K562 (cell line): Measurements from ENCODE around the gene ZNF785. TPM values are rescaled to one million over a fixed set of nuclear protein-coding genes. Genes with fewer than 3 reads are reported as not detected.

ENCODE experiments used
- ATF3 ChIP-seq, 2 experiments: fragments of 450-650 bp in 1 of 2; sonication (generic) in 1 of 2; formaldehyde crosslinking in 1 of 2; IDR thresholded peaks in 1 of 2; conservative IDR thresholded peaks in 1 of 2; 2 replicates each; pipeline versions ENCODE4 v1.6.1 to v1.8.1; 2016 to 2023; ENCODE audit warnings: mild to moderate bottlenecking in 2 of 2, moderate library complexity in 2 of 2, inconsistent platforms in 1 of 2, missing genetic modification reagents in 1 of 2
- BHLHE40 ChIP-seq: IDR thresholded peaks from 2 replicates; pipeline ENCODE4 v1.6.1; 2011; ENCODE audit warnings: low read length, improper control_type of control experiment
- DPF2 ChIP-seq: fragments of 450-650 bp; IDR thresholded peaks from 2 replicates; pipeline ENCODE4 v1.6.1; 2016
- E4F1 ChIP-seq: fragments of 250-450 bp; sonication (Bioruptor Pico); IDR thresholded peaks from 2 replicates; pipeline ENCODE4 v1.5.0; 2021; ENCODE audit warnings: mild to moderate bottlenecking, borderline replicate concordance
- ETS2 ChIP-seq: IDR thresholded peaks from 2 replicates; pipeline ENCODE4 v1.6.1; 2016; ENCODE audit warnings: borderline replicate concordance, missing genetic modification characterization, mild to moderate bottlenecking, moderate library complexity, missing compliant biosample characterization; ENCODE audit not compliant: poor library complexity, severe bottlenecking
- FOXJ2 ChIP-seq: fragments of 200-800 bp; sonication (Bioruptor generic); IDR thresholded peaks from 2 replicates; pipeline ENCODE4 v1.6.1; 2016; ENCODE audit warnings: missing genetic modification characterization, missing compliant biosample characterization
- HBP1 ChIP-seq: fragments of 450-650 bp; formaldehyde crosslinking; IDR thresholded peaks from 2 replicates; pipeline ENCODE4 v1.4.0; 2022; ENCODE audit warnings: missing genetic modification characterization
- HNRNPL ChIP-seq: fragments of 200-400 bp; formaldehyde crosslinking; IDR thresholded peaks from 2 replicates; pipeline ENCODE4 v1.6.1; 2017; ENCODE audit warnings: low read depth, mild to moderate bottlenecking, low read length
- POLR2AphosphoS5 ChIP-seq: IDR thresholded peaks from 2 replicates; pipeline ENCODE4 v1.6.1; 2011; ENCODE audit warnings: mild to moderate bottlenecking, low read depth, low read length, moderate library complexity; ENCODE audit not compliant: control insufficient read depth, insufficient read depth
- RBBP5 ChIP-seq: fragments of 200-600 bp; sonication (generic); IDR thresholded peaks from 2 replicates; pipeline ENCODE4 v1.6.1; 2012; ENCODE audit warnings: borderline replicate concordance, mild to moderate bottlenecking, low read length, control low read depth, inconsistent platforms; ENCODE audit not compliant: insufficient read depth, poor library complexity, severe bottlenecking
- TFAP4 ChIP-seq: sonication (generic); formaldehyde crosslinking; IDR thresholded peaks from 2 replicates; pipeline ENCODE4 v1.8.0; 2022; ENCODE audit warnings: missing genetic modification reagents, mild to moderate bottlenecking, moderate library complexity, borderline replicate concordance
- ZNF224 ChIP-seq: sonication (generic); formaldehyde crosslinking; IDR thresholded peaks from 2 replicates; pipeline ENCODE4 v1.8.0; 2022; ENCODE audit warnings: mild to moderate bottlenecking, missing genetic modification reagents
- ZNF239 ChIP-seq: fragments of 250-450 bp; sonication (Bioruptor Pico); IDR thresholded peaks from 2 replicates; pipeline ENCODE4 v1.4.0; 2020; ENCODE audit warnings: mild to moderate bottlenecking
- ZNF592 ChIP-seq: fragments of 450-650 bp; IDR thresholded peaks from 2 replicates; pipeline ENCODE4 v1.6.1; 2017; ENCODE audit warnings: antibody characterized with exemption, mild to moderate bottlenecking
- ZNF785 ChIP-seq: fragments of 250-450 bp; sonication (Bioruptor Pico); IDR thresholded peaks from 2 replicates; pipeline ENCODE4 v1.4.0; 2020; ENCODE audit warnings: mild to moderate bottlenecking
- polyA plus RNA-seq, 8 experiments: library from polyadenylated mRNA; depleted of rRNA in 4 of 8; stranded (reverse) in 5 of 8; unstranded in 3 of 8; fragments of >200 nt; fragmentation: Nextera tagmentation in 2 of 8; fragmentation: Illumina TruSeq in 1 of 8; extraction: Ambion mirVana in 2 of 8; extraction: Trizol in 1 of 8; gene quantifications; 2 replicates each; pipeline versions ENCODE4 v1.2.1 to v1.2.3, GENCODE V29; 2011 to 2014; ENCODE audit warnings: inconsistent platforms in 1 of 8, missing spikeins in 1 of 8
- total RNA-seq, 7 experiments: library from RNA; depleted of rRNA in 6 of 7; stranded (reverse); fragments of >200 nt in 6 of 7; fragmentation: Illumina TruSeq in 2 of 7; extraction: Trizol in 2 of 7; gene quantifications; 2 replicates each; pipeline versions ENCODE4 v1.2.1 to v1.2.3, GENCODE V29; 2011 to 2021; ENCODE audit warnings: low replicate concordance in 1 of 7

ZNF785 gene
- total and polyA plus RNA-seq, 9 of the 15 experiments (the other 6 are each of a cell fraction or from before 2014, with no cell fraction given) = 0.64 to 11.0 (median 6.4) TPM

GRCh38 chr16:30557957-30558788 lies 27.3 kb downstream of the ZNF785 start, which contains the start of gene ZNF764 (continued):
- TF ChIP-seq ZNF592 = peak; percentile 12
- TF ChIP-seq E4F1 (CRISPR knock-in tag) = no peak
- TF ChIP-seq ETS2 = no peak
- TF ChIP-seq ZNF785 (CRISPR knock-in tag) = no peak
- TF ChIP-seq BHLHE40 = peak; percentile 30; the same call in 1 of the 2 replicates
- TF ChIP-seq HBP1 (CRISPR knock-in tag) = no peak
- TF ChIP-seq RBBP5 = peak; percentile 74
- TF ChIP-seq HNRNPL = peak; percentile 96
- peak; percentile 75 for TF ChIP-seq ATF3 (IDR thresholded peaks at IDR 0.05)
- TF ChIP-seq ATF3 (CRISPR knock-in tag; conservative IDR thresholded peaks at IDR 0.05) = peak; percentile 89
- no peak for TF ChIP-seq ZNF224 (CRISPR knock-in tag)
- TF ChIP-seq POLR2AphosphoS5 = 0 out of 2 replicates have a peak, but pooled peaks have one; percentile 36
- peak; percentile 9; the same call in 1 of the 2 replicates for TF ChIP-seq TFAP4 (CRISPR knock-in tag)
- TF ChIP-seq FOXJ2 (tag) = peak; percentile 86
- no peak for TF ChIP-seq DPF2
- TF ChIP-seq ZNF239 (CRISPR knock-in tag) = 0 out of 2 replicates have a peak, but pooled peaks have one; percentile 37
